SK-N-SH (cell line): Measurements from ENCODE around the gene OSBPL6. TPM values are rescaled to one million over a fixed set of nuclear protein-coding genes. Genes with fewer than 3 reads are reported as not detected.

Experiments
- CTCF ChIA-PET: fragments of 300-600, 350-600 bp; formaldehyde crosslinking; extraction: SDS; loops from one replicate; lab custom pipeline; 2021; lab: Yijun Ruan, JAX
- POLR2A ChIA-PET: fragments of 350-600 bp; sonication (Branson Sonifier 250); formaldehyde crosslinking; extraction: SDS; loops from one replicate; lab custom pipeline; 2020; ENCODE audit warnings: antibody characterized with exemption, inconsistent platforms; lab: Yijun Ruan, JAX
- DNase-seq: peaks from one replicate; pipeline ENCODE4 v3.0.0; 2012
- H2AFZ ChIP-seq: fragments of 200-600 bp; sonication (generic); 2 replicates; pipeline ENCODE4 v1.8.1; 2016; ENCODE audit warnings: antibody characterized with exemption, mild to moderate bottlenecking, low read depth
- H3F3A ChIP-seq: fragments of 200-600 bp; sonication (generic); replicated peaks from 2 replicates; pipeline ENCODE3; 2016; ENCODE audit warnings: antibody characterized with exemption, mild to moderate bottlenecking; ENCODE audit not compliant: insufficient read depth
- H3K27ac ChIP-seq, 2 experiments: fragments of 200-500 bp in 1 of 2; fragments of 200-600 bp in 1 of 2; sonication (Bioruptor generic) in 1 of 2; sonication (generic), shearing (Covaris generic) in 1 of 2; 2 replicates each; pipeline versions ENCODE4 v1.5.1 to v1.6.1; 2014 to 2016; ENCODE audit warnings: low read depth in 2 of 2, inconsistent platforms in 1 of 2, low read length in 1 of 2, mild to moderate bottlenecking in 1 of 2, mixed read lengths in 1 of 2
- H3K27me3 ChIP-seq: fragments of 200-600 bp; sonication (generic), shearing (Covaris generic); 2 replicates; pipeline ENCODE4 v1.6.1; 2016; ENCODE audit warnings: mixed run types; ENCODE audit not compliant: insufficient read depth
- H3K36me3 ChIP-seq, 2 experiments: fragments of 200-500 bp in 1 of 2; fragments of 200-600 bp in 1 of 2; sonication (Bioruptor generic) in 1 of 2; sonication (generic) in 1 of 2; replicated peaks in 1 of 2; 2 replicates each; pipeline versions ENCODE3 to v1.5.1; 2014 to 2016; ENCODE audit warnings: low read length in 1 of 2, mild to moderate bottlenecking in 1 of 2; ENCODE audit not compliant: insufficient read depth in 2 of 2, control insufficient read depth in 1 of 2
- H3K4me1 ChIP-seq, 2 experiments: fragments of 200-500 bp in 1 of 2; fragments of 200-600 bp in 1 of 2; sonication (Bioruptor generic) in 1 of 2; sonication (generic), shearing (Covaris generic) in 1 of 2; 2 replicates each; pipeline versions ENCODE4 v1.5.1 to v1.6.1; 2014 to 2016; ENCODE audit warnings: low read depth in 1 of 2, low read length in 1 of 2, mixed run types in 1 of 2; ENCODE audit not compliant: insufficient read depth in 2 of 2, control insufficient read depth in 1 of 2
- H3K4me2 ChIP-seq: fragments of 200-600 bp; sonication (generic), shearing (Covaris generic); 2 replicates; pipeline ENCODE4 v1.6.1; 2017; ENCODE audit warnings: mixed run types
- H3K4me3 ChIP-seq, 2 experiments: fragments of 200-500 bp in 1 of 2; fragments of 200-600 bp in 1 of 2; sonication (Bioruptor generic) in 1 of 2; sonication (generic), shearing (Covaris generic) in 1 of 2; 2 replicates each; pipeline versions ENCODE4 v1.5.1 to v1.8.1; 2014 to 2016; ENCODE audit warnings: low read depth in 2 of 2, inconsistent platforms in 1 of 2, low read length in 1 of 2, mild to moderate bottlenecking in 1 of 2, mixed read lengths in 1 of 2, moderate library complexity in 1 of 2
- H3K79me2 ChIP-seq: fragments of 200-600 bp; sonication (generic); 2 replicates; pipeline ENCODE4 v1.8.1; 2017; ENCODE audit warnings: mild to moderate bottlenecking; ENCODE audit not compliant: insufficient read depth
- H3K9ac ChIP-seq: fragments of 200-600 bp; sonication (generic); 2 replicates; pipeline ENCODE4 v1.6.1; 2017; ENCODE audit warnings: mixed run types
- H3K9me2 ChIP-seq: fragments of 200-600 bp; sonication (generic); 2 replicates; pipeline ENCODE4 v1.6.1; 2017; ENCODE audit warnings: mixed run types
- H3K9me3 ChIP-seq: fragments of 200-600 bp; sonication (generic); 2 replicates; pipeline ENCODE4 v1.6.1; 2017; ENCODE audit warnings: mixed run types, mild to moderate bottlenecking, moderate library complexity
- H4K20me1 ChIP-seq: fragments of 200-600 bp; sonication (generic); 2 replicates; pipeline ENCODE4 v1.6.1; 2017; ENCODE audit warnings: mild to moderate bottlenecking, mixed run types; ENCODE audit not compliant: insufficient read depth
- EP300 ChIP-seq, 2 experiments: IDR thresholded peaks; 2 replicates each; pipeline versions ENCODE4 v1.4.0 to v1.6.1; 2012; ENCODE audit warnings: borderline replicate concordance in 1 of 2, low read depth in 1 of 2, low read length in 1 of 2
- IRF3 ChIP-seq: fragments of 150-350 bp; IDR thresholded peaks from 2 replicates; pipeline ENCODE4 v1.6.1; 2016; ENCODE audit warnings: mild to moderate bottlenecking, low read depth, low read length
- MAX ChIP-seq: IDR thresholded peaks from 2 replicates; pipeline ENCODE4 v1.4.0; 2012; ENCODE audit warnings: low read depth
- MXI1 ChIP-seq: IDR thresholded peaks from 2 replicates; pipeline ENCODE4 v1.6.1; 2012; ENCODE audit warnings: mild to moderate bottlenecking, low read depth, low read length, improper control_type of control experiment
- NRF1 ChIP-seq: IDR thresholded peaks from 2 replicates; pipeline ENCODE4 v1.6.1; 2012; ENCODE audit warnings: low read depth, mild to moderate bottlenecking, low read length
- POLR2AphosphoS5 ChIP-seq: IDR thresholded peaks from 2 replicates; pipeline ENCODE4 v1.6.1; 2012; ENCODE audit warnings: low read depth, low read length
- RAD21 ChIP-seq: IDR thresholded peaks from 2 replicates; pipeline ENCODE4 v1.6.1; 2012; ENCODE audit warnings: mild to moderate bottlenecking, low read length
- RCOR1 ChIP-seq: fragments of 150-350 bp; IDR thresholded peaks from 2 replicates; pipeline ENCODE4 v1.6.1; 2017; ENCODE audit warnings: antibody characterized with exemption, low read length
- REST ChIP-seq: IDR thresholded peaks from 2 replicates; pipeline ENCODE4 v1.6.1; 2012; ENCODE audit warnings: mild to moderate bottlenecking, low read depth, low read length, moderate library complexity
- SIN3A ChIP-seq: IDR thresholded peaks from 2 replicates; pipeline ENCODE4 v1.6.1; 2012; ENCODE audit warnings: low read depth, mild to moderate bottlenecking, low read length, moderate library complexity, borderline replicate concordance
- SMC3 ChIP-seq: IDR thresholded peaks from 2 replicates; pipeline ENCODE4 v1.6.1; 2012; ENCODE audit warnings: low read depth, low read length, improper control_type of control experiment
- TAF1 ChIP-seq: IDR thresholded peaks from 2 replicates; pipeline ENCODE4 v1.6.1; 2012; ENCODE audit warnings: low read depth, mild to moderate bottlenecking, low read length, moderate library complexity, borderline replicate concordance
- USF1 ChIP-seq: IDR thresholded peaks from 2 replicates; pipeline ENCODE4 v1.4.0; 2012; ENCODE audit warnings: low read depth, borderline replicate concordance
- WGBS: methylation state at CpG from one replicate; pipeline ENCODE4 v1.1.6; 2017; ENCODE audit warnings: low lambda C conversion rate; 5-methylcytosine and 5-hydroxymethylcytosine counted together
- polyA plus RNA-seq, 3 experiments: library from polyadenylated mRNA; depleted of rRNA; stranded (reverse); fragments of >200 nt; gene quantifications; 2 replicates each; pipeline ENCODE4 v1.2.3, GENCODE V29; 2012

Gene OSBPL6
- polyA plus RNA-seq, 1 of the 3 experiments (the other 2 are of a cell fraction), result 2.7 TPM

- Histone ChIP-seq H3K27ac (peak within 1 kb of the TSS; percentile 91 to 98), H3K4me1 (peaks cover 0 to 22% of the 10 kb centered on the region in 2 experiments; a peak in 2 of 4 replicates), H3K4me3 (peak within 1 kb of the TSS; percentile 97 to 100), H2AFZ (peak within 1 kb of the TSS; percentile 98)
- POLR2A ChIA-PET, result interaction anchor here (0.6 to 1.8 kb wide), 13 partner anchors 9 to 333 kb away, joined by 3 to 22 read pairs (median 5); no protein-coding TSS in a partner anchor
- TF ChIP-seq SIN3A, result peak; percentile 31; the same call in 1 of the 2 replicates
- TF ChIP-seq NRF1, result peak; percentile 34; the same call in 1 of the 2 replicates
- peak; percentile 94 for TF ChIP-seq POLR2AphosphoS5
- 0 out of 4 replicates have a peak, but pooled peaks of 1 of the 2 experiments have one; percentile 22 for TF ChIP-seq EP300 (IDR thresholded peaks at IDR 0.05; ENCODE audit: borderline replicate concordance in 1 of 2, low read depth in 1 of 2, low read length in 1 of 2)
- 0 out of 2 replicates have a peak, but pooled peaks have one; percentile 4 for TF ChIP-seq USF1
- TF ChIP-seq REST, result 0 out of 2 replicates have a peak, but pooled peaks have one; percentile 56
- peak; percentile 82 for TF ChIP-seq MAX
- TF ChIP-seq MXI1, result peak; percentile 63
- no peak for TF ChIP-seq SMC3
- TF ChIP-seq RAD21, result no peak
- TF ChIP-seq IRF3, result no peak
- TF ChIP-seq RCOR1, result peak; percentile 13; the same call in 1 of the 2 replicates
- peak; percentile 90 for TF ChIP-seq TAF1
- TF ChIP-seq, all 33 proteins: peak for 10
- Histone ChIP-seq H3K9me2 (no peaks in the 10 kb centered on the region), H3F3A (peaks cover 7% of the 10 kb centered on the region), H3K9me3 (no peaks in the 10 kb centered on the region), H3K9ac (peak within 1 kb of the TSS; percentile 96), H3K4me2 (peak within 1 kb of the TSS; percentile 99), H4K20me1 (peaks cover 21% of the 10 kb centered on the region), H3K36me3 (peaks cover 13 to 25% of the 10 kb centered on the region in 2 experiments), H3K27me3 (no peaks in the 10 kb centered on the region), H3K79me2 (peaks cover 43% of the 10 kb centered on the region)
- CTCF ChIA-PET, result interaction anchor here (1.0 to 4.0 kb wide), 2 partner anchors 29 to 36 kb away, joined by 3 to 22 read pairs; no protein-coding TSS in a partner anchor
- 5% methylated on average over 16 of the region's 76 CpGs for WGBS
- peak; percentile 98 for DNase-seq
These were observed 256.6 kb downstream of the OSBPL6 start, which contains the start of the genes PJVK and PRKRA for GRCh38 chr2:178450774-178451525. Gene PJVK (plus strand): TSS chr2:178451378. CDS start chr2:178453410, 2,032 bp downstream. Gene PRKRA (minus strand): TSS chr2:178451175. CDS start chr2:178451030, 145 bp downstream.
